Right lobe of liver (tissue), 6 donors: ENCODE results near the gene RAVER1. TPM values are rescaled to one million over a fixed set of nuclear protein-coding genes. Genes with fewer than 3 reads are reported as not detected.

Experiments used
- ATAC-seq, 4 donors: fragments of 200-7000 bp; cut with Tn5 transposase; one replicate each; pipeline ENCODE4 v1.9.1; 2020; ENCODE audit warnings: mild to moderate bottlenecking in 4 of 4, moderate library complexity in 4 of 4
- DNase-seq, 3 donors: peaks; one replicate each; pipeline ENCODE4 v3.0.0-alpha.2; 2020
- H3K27ac ChIP-seq, 3 donors: fragments of 200-600 bp; one replicate each; pipeline ENCODE4 v1.8.0; 2022
- H3K27me3 ChIP-seq, 2 donors: fragments of 200-600 bp; one replicate each; pipeline ENCODE4 v1.8.0; 2022
- H3K36me3 ChIP-seq, 4 donors: fragments of 200-600 bp; sonication (generic) in 1 of 4; one replicate each; pipeline versions ENCODE4 v1.5.1 to v1.8.0; 2017 to 2022; ENCODE audit warnings: control low read depth in 1 of 4
- H3K4me1 ChIP-seq, 4 donors: fragments of 200-600 bp; sonication (generic) in 1 of 4; one replicate each; pipeline versions ENCODE4 v1.5.1 to v1.8.0; 2017 to 2022; ENCODE audit warnings: control low read depth in 1 of 4
- H3K4me3 ChIP-seq, 3 donors: fragments of 200-600 bp; one replicate each; pipeline ENCODE4 v1.8.0; 2022
- H3K9me3 ChIP-seq, 4 donors: fragments of 200-600 bp; sonication (generic) in 1 of 4; one replicate each; pipeline versions ENCODE4 v1.5.1 to v1.8.0; 2017 to 2022; ENCODE audit warnings: control low read depth in 1 of 4
- CTCF ChIP-seq, 4 donors: fragments of 200-600 bp in 3 of 4; fragments of 450-650 bp in 1 of 4; IDR thresholded peaks; one replicate each; pipeline versions ENCODE4 v1.5.1 to v1.8.0; 2016 to 2022; ENCODE audit warnings: antibody characterized with exemption in 4 of 4, mild to moderate bottlenecking in 2 of 4
- POLR2A ChIP-seq: fragments of 450-650 bp; IDR thresholded peaks from one replicate; pipeline ENCODE4 v1.6.1; 2017; ENCODE audit warnings: antibody characterized with exemption, mild to moderate bottlenecking
- WGBS: methylation state at CpG from one replicate; pipeline ENCODE4 v1.1.6; 2018; ENCODE audit warnings: low coverage, low lambda C conversion rate; ENCODE audit not compliant: insufficient coverage; ENCODE audit errors: missing lambda C conversion rate; 5-methylcytosine and 5-hydroxymethylcytosine counted together
- intact Hi-C, 2 donors: fragments of 100-400 bp; cut with DNase I; formaldehyde crosslinking; loops; one replicate each; pipeline versions ENCODE4 v1.11.2 to v1.14.1; 2022
- total RNA-seq, 6 experiments: library from RNA; depleted of rRNA in 2 of 6; stranded (reverse); fragments of >200 nt in 2 of 6; fragmentation: NEBNext Ultra II Directional in 3 of 6; extraction: Animal tissue kit (Norgen Biotek cat#: 25700) in 3 of 6; gene quantifications; one replicate each; pipeline versions ENCODE4 v1.1.0 to v1.2.4, GENCODE V29; 2016 to 2023
- donor health status: DM: no; HTN: yes; CAD: no.
- donor health status: DM: no; HTN: no; CAD: no.
- donor health status: DM: no; HTN: no; CAD: no.
- donor health status: DM: no; HTN: yes; CAD: no.
- donor health status: DM: no; HTN: yes; CAD: no.

Gene RAVER1
- total RNA-seq, 6 experiments from 2014 or later, result 5.2 to 9.5 (median 7.1) TPM

DNA sequence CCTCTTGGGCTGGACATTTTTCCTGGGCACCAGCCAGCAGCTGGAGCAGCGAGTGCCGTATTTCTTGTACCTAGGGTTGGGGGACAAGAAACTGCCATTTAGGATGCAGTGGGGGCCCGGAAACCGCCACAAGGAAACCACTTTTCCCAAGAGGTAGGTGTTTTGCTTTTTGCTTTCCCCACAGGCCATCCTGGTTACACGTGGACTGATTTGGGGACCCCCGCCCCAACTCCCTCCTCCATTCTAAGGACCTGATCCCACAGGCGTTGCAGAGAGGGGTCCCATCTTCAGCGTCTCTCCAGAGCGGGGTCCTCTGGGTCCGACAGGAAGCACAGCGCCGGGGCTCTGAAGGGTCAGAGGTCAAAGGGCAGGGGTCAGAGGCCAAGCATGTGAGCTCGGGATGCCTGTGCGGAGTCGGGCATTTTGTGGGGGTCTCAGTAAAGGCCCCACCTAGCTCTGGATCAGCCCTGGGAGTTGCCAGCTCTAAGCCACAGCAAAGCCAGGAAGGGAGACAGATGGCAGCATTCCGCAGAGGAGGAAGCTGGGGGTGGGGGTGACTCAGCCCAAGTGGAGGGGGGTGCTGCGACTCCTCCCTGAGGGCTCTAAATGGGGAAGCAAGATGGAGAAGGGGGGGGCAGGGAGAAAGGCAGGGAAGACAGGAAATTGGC lies 28.1 kb downstream of the RAVER1 start:
- ATAC-seq (peak; percentile 38 to 62 (median 52)), DNase-seq (peak in 1 of 3 donors; percentile 49)
- intact Hi-C loops, result no loop called here
- peaks cover 0 to 5% (median 0%) of the 10 kb centered on the region in 4 donors for H3K36me3 ChIP-seq
- no peaks in the 10 kb centered on the region for H3K4me1 ChIP-seq
- no peak overlapping the region for H3K27ac ChIP-seq
- H3K4me3 ChIP-seq, result no peak overlapping the region
- no peaks in the 10 kb centered on the region for H3K27me3 ChIP-seq
- H3K9me3 ChIP-seq, result no peaks in the 10 kb centered on the region
- TF ChIP-seq CTCF (IDR thresholded peaks at IDR 0.05), result no peak
- TF ChIP-seq POLR2A, result no peak
- 67% methylated on average over 5 of the region's 17 CpGs for WGBS

GRCh38 chr19:10299545-10300458 lies 33.5 kb downstream of the RAVER1 start:
- no peaks in the 10 kb centered on the region for H3K9me3 ChIP-seq
- DNase-seq (no peak), ATAC-seq (peak; percentile 27 to 57 (median 48))
- H3K36me3 ChIP-seq, result no peaks in the 10 kb centered on the region
- no peak overlapping the region for H3K27ac ChIP-seq
- 26% methylated on average over 10 of the region's 14 CpGs for WGBS
- intact Hi-C loops, result no loop called here
- no peak for TF ChIP-seq POLR2A
- TF ChIP-seq CTCF (IDR thresholded peaks at IDR 0.05), result no peak
- H3K4me1 ChIP-seq, result peaks cover 0 to 4% (median 0%) of the 10 kb centered on the region in 4 donors
- H3K27me3 ChIP-seq, result peaks cover 4 to 6% of the 10 kb centered on the region in 2 donors
- no peak overlapping the region for H3K4me3 ChIP-seq

- Histone ChIP-seq H3K27ac (no peak overlapping the region), H3K4me1 (peaks cover 0 to 20% (median 6%) of the 10 kb centered on the region in 4 donors), H3K9me3 (no peaks in the 10 kb centered on the region), H3K4me3 (no peak overlapping the region), H3K27me3 (peaks cover 6 to 30% of the 10 kb centered on the region in 2 donors), H3K36me3 (no peaks in the 10 kb centered on the region)
- TF ChIP-seq POLR2A (no peak), CTCF (IDR thresholded peaks at IDR 0.05) (no peak)
- intact Hi-C loops, result no loop called here
- WGBS, result 0% methylated on average over 2 of the region's 58 CpGs
- DNase-seq (no peak), ATAC-seq (no peak)
These were observed 37.3 kb downstream of the RAVER1 start for GRCh38 chr19:10295847-10296591.

DNA sequence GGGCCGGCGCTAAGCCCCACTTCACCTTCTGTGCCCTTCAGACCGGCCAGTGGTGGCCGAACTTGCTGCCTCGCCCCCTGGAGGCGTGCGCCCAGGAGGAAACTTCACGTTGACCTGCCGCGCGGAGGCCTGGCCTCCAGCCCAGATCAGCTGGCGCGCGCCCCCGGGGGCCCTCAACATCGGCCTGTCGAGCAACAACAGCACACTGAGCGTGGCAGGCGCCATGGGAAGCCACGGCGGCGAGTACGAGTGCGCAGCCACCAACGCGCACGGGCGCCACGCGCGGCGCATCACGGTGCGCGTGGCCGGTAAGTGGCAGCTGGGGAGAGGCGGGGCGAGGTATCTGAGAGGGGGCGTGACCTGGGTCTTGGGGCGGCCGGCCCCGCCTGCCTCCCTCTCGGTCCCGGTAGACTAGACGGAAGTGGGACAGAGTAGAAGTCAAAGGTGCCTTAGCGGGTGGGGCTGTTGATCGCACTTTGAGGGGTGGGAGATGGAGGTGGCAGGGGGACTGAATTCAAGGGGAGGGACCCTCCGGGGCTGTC lies 38.0 kb downstream of the RAVER1 start:
- peak; percentile 16 to 35 (median 26) for ATAC-seq
- Histone ChIP-seq H3K4me1 (peaks cover 0 to 26% (median 6%) of the 10 kb centered on the region in 4 donors), H3K4me3 (no peak overlapping the region), H3K27me3 (peaks cover 12 to 34% of the 10 kb centered on the region in 2 donors), H3K9me3 (no peaks in the 10 kb centered on the region), H3K36me3 (no peaks in the 10 kb centered on the region), H3K27ac (no peak overlapping the region)
- 4% methylated on average over 29 of the region's 48 CpGs for WGBS
- TF ChIP-seq CTCF (IDR thresholded peaks at IDR 0.05), result no peak
- TF ChIP-seq POLR2A, result no peak
- intact Hi-C loops, result no loop called here
- DNase-seq, result peak in 1 of 3 donors; percentile 46
